Measurements from ENCODE around the gene KCP.

GRCh38 chr7:128827248-128827958, 83.1 kb downstream of the KCP start:
- no peak for TF ChIP-seq CTCF (IDR thresholded peaks at IDR 0.05)
- no peak for TF ChIP-seq POLR2A (IDR thresholded peaks at IDR 0.05)
